GM21381 (cell line): ENCODE results near the gene GPR141.
A peak's percentile ranks its signal among the peaks of the same experiment; 100 is the strongest.

Source experiments
- ATAC-seq: cut with Tn5 transposase; IDR thresholded peaks from one replicate; pipeline ENCODE4 v1.9.1; 2021; ENCODE audit warnings: mild to moderate bottlenecking, moderate library complexity; ENCODE audit not compliant: unreplicated experiment

Gene GPR141

GRCh38 chr7:37683246-37684120, at the start of gene GPR141:
TSS of gene GPR141 (plus strand) at chr7:37683766. CDS start at chr7:37740394, 56,628 bp downstream.
- peak; percentile 92 for ATAC-seq

- ATAC-seq = no peak
Observed at GRCh38 chr7:37635346-37635745, 48.2 kb upstream of the GPR141 start.

- ATAC-seq = no peak
Observed at GRCh38 chr7:37642028-37642540, 41.5 kb upstream of the GPR141 start.

GRCh38 chr7:37643876-37644275, 39.7 kb upstream of the GPR141 start:
- ATAC-seq = no peak

- no peak for ATAC-seq
Observed at GRCh38 chr7:37645282-37646050, 38.1 kb upstream of the GPR141 start.

GRCh38 chr7:37656913-37657530, 26.5 kb upstream of the GPR141 start:
- ATAC-seq = peak; percentile 93

GRCh38 chr7:37657816-37658215, 25.8 kb upstream of the GPR141 start:
- no peak for ATAC-seq

- ATAC-seq = no peak
Observed at GRCh38 chr7:37659971-37660565, 23.5 kb upstream of the GPR141 start.

- no peak for ATAC-seq
Observed at GRCh38 chr7:37660614-37661013, 23.0 kb upstream of the GPR141 start.

GRCh38 chr7:37663693-37664092, 19.9 kb upstream of the GPR141 start:
- ATAC-seq = no peak

- no peak for ATAC-seq
Observed at GRCh38 chr7:37665352-37666022, 18.1 kb upstream of the GPR141 start.

GRCh38 chr7:37666026-37666799, 17.4 kb upstream of the GPR141 start:
- ATAC-seq = no peak

- ATAC-seq = no peak
Observed at GRCh38 chr7:37669818-37670217, 13.7 kb upstream of the GPR141 start.

- ATAC-seq = no peak
Observed at GRCh38 chr7:37670436-37670835, 13.1 kb upstream of the GPR141 start.

GRCh38 chr7:37671876-37672275, 11.7 kb upstream of the GPR141 start:
- no peak for ATAC-seq

GRCh38 chr7:37672926-37673325, 10.6 kb upstream of the GPR141 start:
- ATAC-seq = no peak

GRCh38 chr7:37673523-37673922, 10.0 kb upstream of the GPR141 start:
- no peak for ATAC-seq

- no peak for ATAC-seq
Observed at GRCh38 chr7:37674531-37674930, 9.0 kb upstream of the GPR141 start.

GRCh38 chr7:37675749-37676148, 7.8 kb upstream of the GPR141 start:
- ATAC-seq = no peak

- ATAC-seq = no peak
Observed at GRCh38 chr7:37684927-37685326, 1.4 kb downstream of the GPR141 start.
